K562 (cell line): ENCODE measurements around the gene MCC. TPM values are rescaled to one million over a fixed set of nuclear protein-coding genes. Genes with fewer than 3 reads are reported as not detected.

Experiments used
- ATAC-seq: fragments of 200-7000 bp; cut with Tn5 transposase; 3 replicates; pipeline ENCODE4 v1.9.1; 2020; ENCODE audit warnings: moderate library complexity
- BruUV-seq: library from RNA; stranded (reverse); fragments of 400-500 nt; replicated peaks from 2 replicates; lab custom pipeline; 2021; lab: Mats Ljungman, UMichigan
- CTCF ChIA-PET: fragments of 300-600 bp; formaldehyde crosslinking; extraction: SDS; loops from one replicate; lab custom pipeline; 2021; ENCODE audit warnings: low intra/inter-chr PET ratio; lab: Yijun Ruan, JAX
- POLR2A ChIA-PET: fragments of 300-600, 350-650 bp; sonication (Branson Sonifier 250); formaldehyde crosslinking; extraction: SDS; loops from one replicate; lab custom pipeline; 2021; ENCODE audit warnings: antibody characterized with exemption, inconsistent platforms; lab: Yijun Ruan, JAX
- DNase-seq, 4 experiments: peaks; one replicate each; pipeline versions ENCODE4 v3.0.0 to v3.0.0-alpha.2; 2011 to 2018; ENCODE audit warnings: low spot score in 3 of 4, mixed read lengths in 3 of 4; ENCODE audit errors: extremely low read depth in 1 of 4
- FAIRE-seq: peaks from 2 replicates; lab custom pipeline; 2011; peaks lifted over from hg19 to GRCh38; lab: Jason Lieb, UNC
- H2AFZ ChIP-seq: 2 replicates; pipeline ENCODE4 v1.6.0; 2011; ENCODE audit warnings: low read depth, low read length, control low read depth, inconsistent platforms
- H3K27ac ChIP-seq: fragments of 200-600 bp; 3 replicates; pipeline ENCODE4 v1.8.0; 2011; ENCODE audit warnings: low read depth, mild to moderate bottlenecking, control low read depth, inconsistent platforms, low read length, moderate library complexity, mixed read lengths; ENCODE audit errors: extremely low read depth
- H3K27me3 ChIP-seq, 2 experiments: fragments of 300-600 bp in 1 of 2; 2 replicates in 1 of 2; 3 replicates in 1 of 2; pipeline versions ENCODE4 v1.6.0 to v1.8.0; 2011; ENCODE audit warnings: inconsistent platforms in 2 of 2, low read length in 2 of 2, mild to moderate bottlenecking in 1 of 2, mixed read lengths in 1 of 2, moderate library complexity in 1 of 2; ENCODE audit not compliant: control insufficient read depth in 2 of 2, insufficient read depth in 2 of 2
- H3K36me3 ChIP-seq: fragments of 300-600 bp; 3 replicates; pipeline ENCODE4 v1.8.0; 2011; ENCODE audit warnings: mild to moderate bottlenecking, low read length, inconsistent platforms; ENCODE audit not compliant: control insufficient read depth, insufficient read depth
- H3K4me1 ChIP-seq, 2 experiments: fragments of 200-600 bp in 1 of 2; replicated peaks in 1 of 2; 2 replicates in 1 of 2; 3 replicates in 1 of 2; pipeline versions ENCODE4 v1.5.1 to v1.8.0; 2011; ENCODE audit warnings: inconsistent platforms in 2 of 2, low read length in 2 of 2, mild to moderate bottlenecking in 1 of 2, mixed read lengths in 1 of 2, moderate library complexity in 1 of 2; ENCODE audit not compliant: control insufficient read depth in 2 of 2, insufficient read depth in 2 of 2
- H3K4me2 ChIP-seq: 2 replicates; pipeline ENCODE4 v1.6.1; 2011; ENCODE audit warnings: low read length, control low read depth, inconsistent platforms, mixed read lengths; ENCODE audit not compliant: insufficient read depth
- H3K4me3 ChIP-seq: fragments of 200-600 bp; sonication (generic), shearing (Covaris generic); 2 replicates; pipeline ENCODE4 v1.5.1; 2016; ENCODE audit warnings: control low read depth, inconsistent platforms
- H3K79me2 ChIP-seq: fragments of 200-600 bp; 3 replicates; pipeline ENCODE4 v1.8.0; 2011; ENCODE audit warnings: low read length, inconsistent platforms; ENCODE audit not compliant: control insufficient read depth, insufficient read depth
- H3K9ac ChIP-seq, 2 experiments: 2 replicates each; pipeline versions ENCODE4 v1.6.0 to v1.6.1; 2011; ENCODE audit warnings: low read depth in 2 of 2, low read length in 2 of 2, control low read depth in 1 of 2, inconsistent platforms in 1 of 2, mild to moderate bottlenecking in 1 of 2, mixed read lengths in 1 of 2; ENCODE audit not compliant: insufficient read depth in 1 of 2
- H3K9me1 ChIP-seq: one replicate; pipeline ENCODE4 v1.6.0; 2011; ENCODE audit warnings: inconsistent platforms, mild to moderate bottlenecking, low read length, moderate library complexity; ENCODE audit not compliant: control insufficient read depth, insufficient read depth
- H3K9me3 ChIP-seq: replicated peaks from 2 replicates; pipeline ENCODE4 v1.5.1; 2011; ENCODE audit warnings: low read depth, low read length, inconsistent platforms; ENCODE audit not compliant: control insufficient read depth, insufficient read depth
- H4K20me1 ChIP-seq: replicated peaks from 2 replicates; pipeline ENCODE4 v1.6.1; 2011; ENCODE audit warnings: low read length, inconsistent platforms, mixed read lengths; ENCODE audit not compliant: control insufficient read depth, insufficient read depth
- ETV5 ChIP-seq: sonication (generic); formaldehyde crosslinking; IDR thresholded peaks from 2 replicates; pipeline ENCODE4 v1.4.0; 2020; ENCODE audit warnings: low read depth, mild to moderate bottlenecking, missing genetic modification reagents
- KLF13 ChIP-seq: fragments of 450-650 bp; IDR thresholded peaks from 2 replicates; pipeline ENCODE4 v1.6.1; 2016; ENCODE audit warnings: missing genetic modification characterization, low read depth, mild to moderate bottlenecking, missing compliant biosample characterization, moderate library complexity, borderline replicate concordance
- WHSC1 ChIP-seq: IDR thresholded peaks from one replicate; pipeline ENCODE4 v1.6.1; 2012; ENCODE audit warnings: low read length, control low read depth, inconsistent platforms
- ZNF23 ChIP-seq: fragments of 250-450 bp; sonication (Bioruptor Pico); IDR thresholded peaks from 2 replicates; pipeline ENCODE4 v1.4.0; 2020; ENCODE audit warnings: mild to moderate bottlenecking
- WGBS: fragments of 100-300 bp; shearing (Covaris generic); methylation state at CpG from one replicate; pipeline ENCODE4 v1.1.6; 2016; ENCODE audit warnings: low coverage, mixed read lengths; ENCODE audit not compliant: insufficient coverage; ENCODE audit errors: missing lambda C conversion rate; 5-methylcytosine and 5-hydroxymethylcytosine counted together
- in situ Hi-C: fragments of 300-500 bp; cut with MboI; formaldehyde crosslinking; loops from 4 replicates; pipeline ENCODE4 v1.15.0; 2018; ENCODE audit warnings: inconsistent platforms, mixed read lengths
- intact Hi-C: fragments of 100-400 bp; cut with micrococcal nuclease; formaldehyde crosslinking; loops from 2 replicates; pipeline ENCODE4 v1.14.2; 2022
- polyA plus RNA-seq, 8 experiments: library from polyadenylated mRNA; depleted of rRNA in 4 of 8; stranded (reverse) in 5 of 8; unstranded in 3 of 8; fragments of >200 nt; fragmentation: Nextera tagmentation in 2 of 8; fragmentation: Illumina TruSeq in 1 of 8; extraction: Ambion mirVana in 2 of 8; extraction: Trizol in 1 of 8; gene quantifications; 2 replicates each; pipeline versions ENCODE4 v1.2.1 to v1.2.3, GENCODE V29; 2011 to 2014; ENCODE audit warnings: inconsistent platforms in 1 of 8, missing spikeins in 1 of 8
- total RNA-seq, 7 experiments: library from RNA; depleted of rRNA in 6 of 7; stranded (reverse); fragments of >200 nt in 6 of 7; fragmentation: Illumina TruSeq in 2 of 7; extraction: Trizol in 2 of 7; gene quantifications; 2 replicates each; pipeline versions ENCODE4 v1.2.1 to v1.2.3, GENCODE V29; 2011 to 2021; ENCODE audit warnings: low replicate concordance in 1 of 7
- TF ChIP-seq, protein P1 (sequence below): fragments of 450-650 bp; IDR thresholded peaks from 2 replicates; pipeline ENCODE4 v1.7.1; 2018; ENCODE audit warnings: mild to moderate bottlenecking, low read depth; ENCODE audit not compliant: partially characterized antibody
- TF ChIP-seq, protein P2 (sequence below), 2 experiments: IDR thresholded peaks; 2 replicates each; pipeline ENCODE4 v1.6.1; 2012; ENCODE audit warnings: improper control_type of control experiment in 2 of 2, low read depth in 2 of 2, low read length in 2 of 2, borderline replicate concordance in 1 of 2

Gene MCC
- total and polyA plus RNA-seq, 9 of the 15 experiments (the other 6 are each of a cell fraction or from before 2014, with no cell fraction given): 0.04 to 0.24 (median 0.06) TPM; not detected in 1

- no peaks in the 10 kb centered on the region for H3K36me3 ChIP-seq
- WGBS: 0% methylated on average over 1 of the region's 1 CpG
- TF ChIP-seq ETV5: no peak
- TF ChIP-seq, protein P1, sequence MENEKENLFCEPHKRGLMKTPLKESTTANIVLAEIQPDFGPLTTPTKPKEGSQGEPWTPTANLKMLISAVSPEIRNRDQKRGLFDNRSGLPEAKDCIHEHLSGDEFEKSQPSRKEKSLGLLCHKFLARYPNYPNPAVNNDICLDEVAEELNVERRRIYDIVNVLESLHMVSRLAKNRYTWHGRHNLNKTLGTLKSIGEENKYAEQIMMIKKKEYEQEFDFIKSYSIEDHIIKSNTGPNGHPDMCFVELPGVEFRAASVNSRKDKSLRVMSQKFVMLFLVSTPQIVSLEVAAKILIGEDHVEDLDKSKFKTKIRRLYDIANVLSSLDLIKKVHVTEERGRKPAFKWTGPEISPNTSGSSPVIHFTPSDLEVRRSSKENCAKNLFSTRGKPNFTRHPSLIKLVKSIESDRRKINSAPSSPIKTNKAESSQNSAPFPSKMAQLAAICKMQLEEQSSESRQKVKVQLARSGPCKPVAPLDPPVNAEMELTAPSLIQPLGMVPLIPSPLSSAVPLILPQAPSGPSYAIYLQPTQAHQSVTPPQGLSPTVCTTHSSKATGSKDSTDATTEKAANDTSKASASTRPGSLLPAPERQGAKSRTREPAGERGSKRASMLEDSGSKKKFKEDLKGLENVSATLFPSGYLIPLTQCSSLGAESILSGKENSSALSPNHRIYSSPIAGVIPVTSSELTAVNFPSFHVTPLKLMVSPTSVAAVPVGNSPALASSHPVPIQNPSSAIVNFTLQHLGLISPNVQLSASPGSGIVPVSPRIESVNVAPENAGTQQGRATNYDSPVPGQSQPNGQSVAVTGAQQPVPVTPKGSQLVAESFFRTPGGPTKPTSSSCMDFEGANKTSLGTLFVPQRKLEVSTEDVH: no peak
- TF ChIP-seq, protein P2, sequence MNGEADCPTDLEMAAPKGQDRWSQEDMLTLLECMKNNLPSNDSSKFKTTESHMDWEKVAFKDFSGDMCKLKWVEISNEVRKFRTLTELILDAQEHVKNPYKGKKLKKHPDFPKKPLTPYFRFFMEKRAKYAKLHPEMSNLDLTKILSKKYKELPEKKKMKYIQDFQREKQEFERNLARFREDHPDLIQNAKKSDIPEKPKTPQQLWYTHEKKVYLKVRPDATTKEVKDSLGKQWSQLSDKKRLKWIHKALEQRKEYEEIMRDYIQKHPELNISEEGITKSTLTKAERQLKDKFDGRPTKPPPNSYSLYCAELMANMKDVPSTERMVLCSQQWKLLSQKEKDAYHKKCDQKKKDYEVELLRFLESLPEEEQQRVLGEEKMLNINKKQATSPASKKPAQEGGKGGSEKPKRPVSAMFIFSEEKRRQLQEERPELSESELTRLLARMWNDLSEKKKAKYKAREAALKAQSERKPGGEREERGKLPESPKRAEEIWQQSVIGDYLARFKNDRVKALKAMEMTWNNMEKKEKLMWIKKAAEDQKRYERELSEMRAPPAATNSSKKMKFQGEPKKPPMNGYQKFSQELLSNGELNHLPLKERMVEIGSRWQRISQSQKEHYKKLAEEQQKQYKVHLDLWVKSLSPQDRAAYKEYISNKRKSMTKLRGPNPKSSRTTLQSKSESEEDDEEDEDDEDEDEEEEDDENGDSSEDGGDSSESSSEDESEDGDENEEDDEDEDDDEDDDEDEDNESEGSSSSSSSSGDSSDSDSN (IDR thresholded peaks at IDR 0.05; ENCODE audit: borderline replicate concordance in 1 of 2, low read depth in 2 of 2, low read length in 2 of 2): no peak
- no peak for TF ChIP-seq KLF13 (tag)
- TF ChIP-seq ZNF23: no peak
- TF ChIP-seq WHSC1: no peak
- no peak overlapping the region for H3K4me3 ChIP-seq
- H4K20me1 ChIP-seq: no peaks in the 10 kb centered on the region
- no TSS peak for BruUV-seq
- ChIA-PET POLR2A (no interaction called here), CTCF (no interaction called here)
- FAIRE-seq (no peak), DNase-seq (no peak), ATAC-seq (no peak)
- H3K27ac ChIP-seq: no peak overlapping the region
- H3K9me3 ChIP-seq: no peaks in the 10 kb centered on the region
- in situ Hi-C loops: no loop called here
- no peaks in the 10 kb centered on the region for H3K4me1 ChIP-seq
- intact Hi-C loops: no loop called here
- no peaks in the 10 kb centered on the region for H3K79me2 ChIP-seq
- no peaks in the 10 kb centered on the region; a peak in 2 of 5 replicates for H3K27me3 ChIP-seq
- no peak overlapping the region for H3K9ac ChIP-seq
- no peak overlapping the region for H3K4me2 ChIP-seq
- H3K9me1 ChIP-seq: no peaks in the 10 kb centered on the region
- H2AFZ ChIP-seq: no peak overlapping the region
These were observed 216.4 kb downstream of the MCC start for GRCh38 chr5:113271745-113272454.
